Measurements from ENCODE around the gene FARS2. TPM values are rescaled to one million over a fixed set of nuclear protein-coding genes. Genes with fewer than 3 reads are reported as not detected.

The FARS2 gene
- total RNA-seq, 2 donors from 2014 or later: 23.9 to 26.0 TPM

Other genes starting within 250 kb of the FARS2 start
- gene PPP1R3G, start 176.2 kb upstream of the FARS2 start, total RNA-seq: under 1 TPM in 1 of 2 donors, not detected in 1; 0.05 TPM
- 10 to 100 TPM; 28.4 to 38.3 TPM for gene LYRM4, start 563 bp upstream of the FARS2 start, total RNA-seq